GM21717 (cell line): ENCODE measurements around the gene CYP2D6.

Experiments used
- ATAC-seq: cut with Tn5 transposase; IDR thresholded peaks from one replicate; pipeline ENCODE4 v1.9.1; 2021; ENCODE audit warnings: mild to moderate bottlenecking, moderate library complexity; ENCODE audit not compliant: unreplicated experiment

The CYP2D6 gene

GRCh38 chr22:42090596-42091454, 39.8 kb downstream of the CYP2D6 start, which contains the start of gene NDUFA6:
NDUFA6 (minus strand) TSS chr22:42090772; CDS start chr22:42090744, 28 bp downstream.
- ATAC-seq, result peak; percentile 84

- ATAC-seq, result no peak
These were observed 44.6 kb downstream of the CYP2D6 start for GRCh38 chr22:42086051-42086450.

GRCh38 chr22:42084874-42085273, 45.7 kb downstream of the CYP2D6 start:
- no peak for ATAC-seq

GRCh38 chr22:42083119-42083518, 47.5 kb downstream of the CYP2D6 start:
- no peak for ATAC-seq

- ATAC-seq, result no peak
These were observed 50.3 kb downstream of the CYP2D6 start for GRCh38 chr22:42080287-42080686.

GRCh38 chr22:42079319-42080251, 51.0 kb downstream of the CYP2D6 start, which contains the start of gene SMDT1:
SMDT1 (plus strand) TSS chr22:42079700; CDS start chr22:42079769, 69 bp downstream.
- ATAC-seq, result peak; percentile 74

GRCh38 chr22:42078469-42079318, 51.9 kb downstream of the CYP2D6 start:
- ATAC-seq, result peak; percentile 8

- no peak for ATAC-seq
These were observed 53.0 kb downstream of the CYP2D6 start for GRCh38 chr22:42077486-42078125.

- no peak for ATAC-seq
These were observed 53.7 kb downstream of the CYP2D6 start for GRCh38 chr22:42076764-42077485.
